Measurements from ENCODE around the gene ARHGAP28.

DNA sequence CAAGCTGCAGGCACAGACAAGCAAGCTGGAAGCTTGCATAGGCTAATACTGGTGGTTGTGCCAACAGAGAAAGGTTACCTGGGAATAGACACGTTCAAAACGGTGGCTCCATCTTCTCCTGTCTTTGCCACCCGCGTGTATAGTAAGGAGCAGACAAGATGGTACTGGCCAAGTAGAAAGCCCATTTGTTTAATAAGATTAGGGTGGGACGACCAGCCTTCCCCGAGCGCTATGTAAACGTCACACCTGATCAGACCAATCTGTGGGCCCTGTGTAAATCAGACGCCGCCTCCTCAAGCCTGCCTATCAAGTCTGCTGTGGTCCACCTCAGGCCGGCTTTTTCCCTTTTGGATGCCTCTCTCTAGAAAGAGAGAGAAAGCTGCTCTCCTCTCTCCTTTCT, 198.8 kb downstream of the ARHGAP28 start:
- TF ChIP-seq, protein P1, sequence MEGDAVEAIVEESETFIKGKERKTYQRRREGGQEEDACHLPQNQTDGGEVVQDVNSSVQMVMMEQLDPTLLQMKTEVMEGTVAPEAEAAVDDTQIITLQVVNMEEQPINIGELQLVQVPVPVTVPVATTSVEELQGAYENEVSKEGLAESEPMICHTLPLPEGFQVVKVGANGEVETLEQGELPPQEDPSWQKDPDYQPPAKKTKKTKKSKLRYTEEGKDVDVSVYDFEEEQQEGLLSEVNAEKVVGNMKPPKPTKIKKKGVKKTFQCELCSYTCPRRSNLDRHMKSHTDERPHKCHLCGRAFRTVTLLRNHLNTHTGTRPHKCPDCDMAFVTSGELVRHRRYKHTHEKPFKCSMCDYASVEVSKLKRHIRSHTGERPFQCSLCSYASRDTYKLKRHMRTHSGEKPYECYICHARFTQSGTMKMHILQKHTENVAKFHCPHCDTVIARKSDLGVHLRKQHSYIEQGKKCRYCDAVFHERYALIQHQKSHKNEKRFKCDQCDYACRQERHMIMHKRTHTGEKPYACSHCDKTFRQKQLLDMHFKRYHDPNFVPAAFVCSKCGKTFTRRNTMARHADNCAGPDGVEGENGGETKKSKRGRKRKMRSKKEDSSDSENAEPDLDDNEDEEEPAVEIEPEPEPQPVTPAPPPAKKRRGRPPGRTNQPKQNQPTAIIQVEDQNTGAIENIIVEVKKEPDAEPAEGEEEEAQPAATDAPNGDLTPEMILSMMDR (IDR thresholded peaks at IDR 0.05; ENCODE audit: poor library complexity, severe bottlenecking) = no peak
- TF ChIP-seq EZH2 (IDR thresholded peaks at IDR 0.05; ENCODE audit: borderline replicate concordance, insufficient read depth, low read length, poor library complexity, severe bottlenecking) = no peak

Data from neural cell (in vitro differentiated cells).